ENCODE measurements around the gene CROCC. TPM values are rescaled to one million over a fixed set of nuclear protein-coding genes. Genes with fewer than 3 reads are reported as not detected.

Gene CROCC
- total RNA-seq, 2 donors from 2014 or later = 6.5 to 9.2 TPM

DNA sequence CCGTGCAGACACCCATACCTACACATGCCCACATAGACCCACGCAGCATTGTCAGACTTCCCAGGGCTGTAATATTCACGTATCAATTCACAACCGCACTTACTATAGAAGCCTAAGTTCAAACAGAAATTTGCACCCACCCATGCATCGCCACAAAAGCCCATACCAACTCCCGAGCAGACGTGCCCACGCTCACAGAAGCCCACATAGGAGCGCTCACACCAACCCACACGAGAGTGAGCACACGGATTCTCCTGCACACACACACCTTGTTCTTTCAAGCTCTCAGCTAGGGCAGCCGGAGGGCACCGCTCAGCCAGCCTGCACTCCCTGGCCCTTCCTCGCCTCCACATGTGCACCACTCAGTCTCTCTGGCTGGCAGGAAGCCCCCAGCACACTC, 54.1 kb downstream of the CROCC start:
- DNase-seq (no peak), ATAC-seq (no peak)
- intact Hi-C loops (cut with DNase I) = no loop called here

DNA sequence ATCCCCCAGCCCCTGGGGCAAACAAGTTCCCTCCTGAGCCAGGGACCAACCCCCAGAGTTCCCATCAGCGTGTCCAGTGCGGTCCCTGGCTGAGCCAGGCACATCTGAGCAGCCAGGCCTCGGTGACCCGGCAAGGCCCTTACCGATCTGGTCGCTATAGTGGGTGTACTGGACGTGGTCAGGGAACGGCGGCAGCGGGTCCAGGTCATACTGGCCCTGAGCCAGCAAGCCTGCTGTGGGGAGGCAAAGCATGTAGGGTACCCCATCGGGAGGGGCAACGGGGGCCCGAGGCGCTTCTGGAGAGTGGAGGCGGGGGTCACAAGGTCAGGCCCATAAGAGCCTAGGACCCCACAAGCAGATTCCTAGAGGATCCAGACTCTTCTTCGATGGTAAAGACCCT, 55.2 kb downstream of the CROCC start:
- intact Hi-C loops (cut with DNase I) = no loop called here
- ATAC-seq (no peak), DNase-seq (no peak)

DNA sequence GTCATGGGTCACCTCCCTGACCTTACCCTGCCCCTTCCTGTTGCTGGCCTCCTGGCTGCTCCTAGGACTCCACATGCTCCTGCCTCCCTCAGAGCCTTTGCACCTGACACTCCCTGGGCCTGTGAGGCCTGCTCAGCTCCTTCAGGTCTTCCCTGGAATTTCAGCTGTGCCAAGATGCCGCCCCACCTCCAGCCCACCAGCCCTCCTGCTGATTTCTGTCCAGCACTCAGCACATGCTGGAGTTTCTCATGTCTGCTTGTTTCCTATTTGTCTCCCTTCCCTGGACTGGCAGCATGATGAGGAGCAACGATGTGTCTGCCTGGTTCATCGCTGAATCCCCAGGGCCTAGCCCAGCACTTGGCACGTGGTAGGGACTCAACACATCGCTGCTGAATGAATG, 55.6 kb downstream of the CROCC start:
- intact Hi-C loops (cut with DNase I) = no loop called here

DNA sequence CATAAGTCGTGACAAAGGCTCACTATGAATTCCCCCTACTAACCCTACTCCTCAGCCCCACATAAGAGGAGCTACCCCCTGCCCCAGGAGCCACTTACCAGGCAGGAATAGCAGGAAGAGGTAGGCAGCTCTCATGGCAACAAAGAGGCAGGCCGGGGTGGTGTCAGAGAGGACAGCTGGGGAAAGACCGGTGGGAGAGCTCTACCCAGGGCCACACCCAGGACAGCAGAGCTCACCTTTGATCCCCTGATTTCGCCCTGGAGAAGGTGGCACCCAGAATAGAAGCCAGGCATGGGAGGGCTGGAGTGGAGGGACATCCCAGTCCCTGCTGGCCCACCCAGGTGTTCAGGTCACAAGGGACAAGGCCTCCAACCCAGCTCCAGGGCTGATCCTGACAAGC, 56.4 kb downstream of the CROCC start:
- ATAC-seq (no peak), DNase-seq (no peak)
- intact Hi-C loops (cut with DNase I) = no loop called here

More for the DNA sequence above, 55.6 kb downstream of the CROCC start:
- ATAC-seq (no peak), DNase-seq (no peak)

DNA sequence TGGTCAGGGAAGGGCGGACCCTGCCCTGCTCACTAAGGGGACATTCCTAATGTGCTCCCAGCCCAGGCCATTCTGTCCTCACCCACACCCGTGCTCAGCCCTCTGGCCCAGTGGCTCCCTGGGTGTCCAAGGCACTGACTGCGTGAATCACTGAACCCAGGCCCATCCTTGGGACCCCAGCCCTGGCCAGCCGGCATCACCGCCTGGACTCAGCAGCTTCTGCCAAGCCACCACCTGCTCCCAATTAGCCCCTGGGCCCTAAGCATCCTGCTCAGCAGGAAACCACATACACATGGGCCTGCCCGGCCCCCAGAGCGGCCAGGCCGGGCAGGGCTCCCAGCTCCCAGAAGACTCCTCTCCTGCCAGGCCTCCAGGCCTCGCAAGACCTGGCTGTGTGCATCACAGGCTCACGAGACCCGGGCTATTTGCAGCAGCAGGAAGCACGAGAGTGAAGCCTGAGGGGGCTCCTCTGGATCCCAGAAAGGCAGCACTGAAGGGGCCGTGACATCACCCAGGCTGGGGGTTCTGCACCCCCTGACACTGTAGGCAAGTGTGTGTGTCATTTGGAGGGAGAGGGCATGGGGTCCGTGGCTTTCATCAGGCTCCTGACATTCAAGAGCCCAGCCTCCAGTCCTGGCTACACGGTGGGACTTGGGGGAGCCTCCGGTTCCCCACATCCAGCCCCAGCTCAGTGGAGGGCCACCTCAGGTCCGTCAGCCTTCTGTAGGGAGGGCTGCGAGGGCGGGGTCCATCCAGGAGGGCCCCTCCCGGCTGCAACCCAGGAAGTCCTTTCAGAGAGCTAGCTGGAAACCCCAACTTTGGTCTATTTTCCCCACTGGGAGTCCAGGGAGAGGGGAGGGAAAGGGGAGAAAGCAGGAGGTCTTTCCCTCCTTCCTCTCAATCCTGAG, 57.1 kb downstream of the CROCC start:
- intact Hi-C loops (cut with DNase I) = no loop called here
- ATAC-seq (peak; percentile 61 to 70), DNase-seq (peak; percentile 63)

DNA sequence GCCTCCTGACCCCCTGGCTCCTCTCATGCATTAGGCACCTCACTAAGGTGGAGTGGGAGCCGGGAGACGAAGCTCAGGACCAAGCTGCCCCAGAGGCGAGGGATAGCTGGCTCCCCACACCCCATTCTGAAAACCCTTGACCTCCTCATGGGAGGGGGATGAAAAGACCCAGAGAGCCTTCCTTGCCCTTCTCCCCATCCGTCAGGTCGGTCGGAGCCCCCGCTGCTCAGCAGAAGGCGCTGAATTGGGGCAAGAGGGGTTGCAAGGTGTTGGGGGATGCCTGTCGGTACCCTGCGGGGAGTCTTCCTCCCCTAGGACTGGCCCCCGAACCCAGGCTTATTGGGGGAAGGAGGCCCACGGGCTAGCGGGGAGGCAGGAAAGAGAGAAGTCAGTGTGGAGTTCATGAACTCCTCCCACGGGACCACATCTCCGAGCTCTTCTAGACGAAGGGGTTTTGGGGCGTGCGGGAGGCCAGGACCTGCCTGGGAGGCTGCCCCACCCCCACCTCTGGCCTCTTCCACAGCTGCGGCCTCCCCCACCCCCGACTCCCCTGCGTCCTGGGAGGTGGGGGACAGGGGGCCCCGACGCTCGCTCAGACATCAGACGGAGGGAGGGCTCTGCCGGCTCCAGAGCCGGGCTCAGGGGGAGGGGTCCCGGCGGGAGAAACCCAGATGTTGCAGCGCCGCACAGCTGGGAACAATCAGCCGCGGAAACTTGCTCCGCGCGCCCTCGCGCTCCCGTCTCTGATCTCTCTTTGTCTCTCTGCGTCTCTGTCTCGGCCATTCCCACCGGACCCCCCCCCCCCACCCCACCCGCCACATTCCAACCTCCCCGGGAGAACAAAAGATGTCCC, 58.0 kb downstream of the CROCC start:
- ATAC-seq = peak; percentile 13 to 17
- intact Hi-C loops (cut with DNase I) = no loop called here
- DNase-seq = no peak

DNA sequence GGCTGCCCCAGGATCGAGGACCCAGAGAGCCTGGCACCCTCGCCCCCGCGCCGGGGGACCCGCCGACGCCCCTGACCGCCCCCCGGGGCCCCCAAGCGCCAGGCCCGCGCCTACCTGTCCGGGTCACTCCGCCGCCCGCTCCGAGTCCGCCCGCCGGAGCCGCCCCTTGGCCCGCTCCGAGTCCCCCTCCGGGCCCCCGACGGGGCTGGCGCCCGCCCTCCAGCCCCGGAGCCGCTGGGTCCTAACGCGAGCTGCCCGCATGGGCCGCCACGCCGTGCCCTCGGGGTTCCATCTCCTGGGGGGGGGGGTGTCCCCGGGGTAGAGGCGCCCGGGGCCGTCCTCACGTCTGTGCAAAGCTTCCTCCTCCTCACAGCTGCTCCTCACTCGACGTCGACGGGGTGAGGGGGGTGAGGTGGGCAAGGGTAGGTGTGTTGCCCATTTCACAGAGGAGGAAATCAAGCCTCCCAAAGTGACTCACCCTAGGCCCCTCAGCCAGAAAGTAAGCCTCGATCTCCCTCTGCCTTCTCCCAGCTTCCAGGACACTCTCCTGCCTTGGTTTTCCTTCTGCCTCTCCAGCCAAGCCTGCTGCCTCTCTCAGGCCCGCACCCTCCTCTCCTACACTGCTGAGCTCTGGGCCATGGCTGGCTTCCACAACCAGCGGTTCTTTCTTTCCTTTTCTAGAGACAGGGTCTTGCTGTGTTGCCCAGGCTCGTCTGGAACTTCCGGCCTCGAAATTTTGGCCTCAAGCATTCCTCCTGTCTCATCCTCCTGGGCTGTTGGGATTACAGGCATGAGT, 58.9 kb downstream of the CROCC start, which contains the start of gene MFAP2:
Gene MFAP2, minus strand, starts transcription at position 148 of the 796 bp plus-strand sequence. CDS start 2,347 bp downstream, outside the sequence.
- intact Hi-C loops (cut with DNase I) = no loop called here
- no peak for DNase-seq
- peak; percentile 20 to 28 for ATAC-seq

DNA sequence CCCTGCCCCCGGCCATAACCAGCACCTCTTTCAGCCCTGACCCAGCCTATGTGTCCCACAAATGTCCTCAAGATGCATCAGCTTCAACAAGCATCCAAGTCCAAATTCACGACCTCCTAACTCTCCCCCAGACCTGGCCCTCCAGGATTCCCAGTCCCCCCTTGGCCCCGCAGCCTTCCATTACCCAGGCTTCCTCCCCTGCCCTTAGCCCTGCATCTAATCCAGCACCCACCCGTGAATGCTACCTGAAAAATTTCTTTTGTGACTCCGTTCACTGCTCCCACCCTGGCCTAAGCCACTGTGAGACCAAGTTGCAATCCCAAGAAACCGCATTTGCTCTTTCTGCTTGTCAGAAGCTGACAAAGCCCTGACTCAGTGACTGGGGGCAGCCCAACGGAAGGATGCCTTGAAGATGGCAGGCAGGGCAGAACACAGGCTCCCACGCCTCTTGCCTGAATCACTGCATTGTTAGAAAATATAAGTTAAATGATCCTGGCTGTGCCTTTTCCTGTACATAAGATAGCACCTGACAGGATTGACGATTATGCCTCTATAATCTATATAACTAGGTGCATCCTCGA, 59.6 kb downstream of the CROCC start:
- intact Hi-C loops (cut with DNase I) = no loop called here
- ATAC-seq (no peak), DNase-seq (no peak)

DNA sequence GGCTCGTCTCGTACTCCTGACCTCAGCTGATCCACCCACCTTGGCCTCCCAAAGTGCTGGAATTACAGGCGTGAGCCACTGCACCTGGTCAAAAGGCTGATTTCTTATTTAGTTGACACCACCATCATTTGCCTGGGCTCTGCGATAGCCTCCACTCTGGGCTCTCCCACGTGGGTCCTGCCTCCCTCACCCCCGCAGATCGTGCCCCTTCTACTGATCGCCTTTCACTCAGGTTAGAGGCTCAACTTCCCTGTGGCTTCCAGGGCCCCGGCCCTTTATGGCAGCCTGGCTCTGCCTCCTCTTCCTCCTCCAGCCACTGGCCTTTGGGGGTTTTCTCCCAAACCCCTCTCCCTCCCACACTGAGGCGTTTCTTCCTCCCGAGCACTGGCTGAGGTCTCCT, 61.2 kb downstream of the CROCC start:
- no peak for DNase-seq
- ATAC-seq = no peak
- intact Hi-C loops (cut with DNase I) = no loop called here

DNA sequence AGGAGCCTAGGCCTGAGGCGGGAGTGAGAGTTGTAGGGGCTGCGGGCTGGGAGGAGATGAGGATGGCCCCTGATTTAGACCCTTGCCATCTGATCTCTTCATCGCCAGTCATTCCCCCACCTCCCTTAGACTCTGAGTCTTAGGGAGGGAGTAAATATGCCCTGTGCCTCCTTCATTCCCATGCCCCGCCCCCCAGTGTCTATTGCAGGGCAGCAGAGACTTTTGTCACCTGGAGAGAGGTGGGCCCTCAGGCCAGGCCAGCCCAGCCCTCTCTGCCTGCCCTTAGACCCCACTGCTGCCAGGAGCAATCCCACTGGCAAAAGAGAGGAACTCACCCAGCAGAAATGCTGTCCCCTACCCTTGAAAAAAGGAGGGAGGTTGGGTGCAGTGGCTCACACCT, 61.9 kb downstream of the CROCC start:
- no peak for DNase-seq
- intact Hi-C loops (cut with DNase I) = no loop called here
- no peak for ATAC-seq

DNA sequence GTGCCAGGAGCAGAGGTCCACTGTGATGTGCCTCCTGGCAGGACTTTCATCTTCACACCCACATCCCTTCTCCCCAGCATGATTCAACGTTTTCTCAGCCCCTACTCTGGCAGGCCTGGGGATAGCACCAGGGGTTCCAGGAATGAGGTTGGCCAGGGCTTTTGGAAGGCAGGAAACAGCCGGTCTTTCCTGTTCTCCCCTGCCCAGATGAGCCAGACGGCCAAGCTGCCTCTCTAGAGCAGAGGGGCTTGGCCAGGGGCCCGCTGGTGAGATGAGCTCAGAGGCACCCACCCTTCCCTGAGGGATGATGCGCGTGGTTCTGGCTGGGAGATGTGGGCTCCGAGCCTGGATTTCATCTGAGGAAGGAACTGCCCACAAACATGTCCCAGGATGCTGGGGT, 63.0 kb downstream of the CROCC start:
- DNase-seq (peak; percentile 88), ATAC-seq (peak; percentile 73 to 74)
- intact Hi-C loops (cut with DNase I) = no loop called here

DNA sequence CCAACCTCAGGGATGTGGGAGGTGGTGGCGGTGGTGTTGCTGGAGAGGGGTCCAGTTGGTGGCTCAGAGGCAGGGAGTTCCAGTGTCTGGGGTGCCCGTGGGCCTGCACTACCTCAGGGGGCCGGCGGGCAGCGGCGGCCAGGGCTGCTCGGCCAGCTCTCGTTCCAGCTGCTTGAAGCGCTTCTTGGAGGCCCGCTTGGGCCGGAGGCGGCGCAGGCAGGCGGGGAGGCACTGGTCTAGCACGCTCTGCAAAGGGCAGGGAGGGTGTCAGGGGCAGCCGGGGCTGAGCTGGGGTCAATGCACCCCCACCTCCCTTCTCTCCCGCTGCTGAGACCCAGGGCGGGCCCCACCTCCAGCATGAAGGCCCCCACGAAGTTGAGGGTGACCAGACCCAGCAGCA, 64.4 kb downstream of the CROCC start:
- ATAC-seq (no peak), DNase-seq (no peak)
- intact Hi-C loops (cut with DNase I) = no loop called here

DNA sequence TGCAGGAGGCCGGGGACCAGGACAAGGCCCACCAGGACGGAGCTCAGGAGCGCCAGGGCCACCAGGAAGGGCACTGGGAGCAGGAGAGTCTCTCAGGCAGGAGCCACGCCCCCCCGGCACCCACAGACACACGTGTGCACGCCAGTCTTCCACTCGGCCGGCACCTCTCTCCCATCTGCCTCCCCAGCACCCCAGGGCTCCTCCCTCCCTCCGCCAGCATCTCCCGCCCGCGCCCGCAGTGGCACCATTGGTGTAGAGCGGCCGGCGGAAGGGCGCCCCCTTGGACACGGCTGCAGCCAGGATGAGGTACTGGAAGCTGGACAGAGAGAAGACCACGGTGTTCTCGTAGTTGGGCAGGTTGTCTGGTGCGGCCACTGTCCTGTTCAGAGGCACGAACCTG, 64.8 kb downstream of the CROCC start:
- intact Hi-C loops (cut with DNase I) = no loop called here
- no peak for DNase-seq
- ATAC-seq = no peak

DNA sequence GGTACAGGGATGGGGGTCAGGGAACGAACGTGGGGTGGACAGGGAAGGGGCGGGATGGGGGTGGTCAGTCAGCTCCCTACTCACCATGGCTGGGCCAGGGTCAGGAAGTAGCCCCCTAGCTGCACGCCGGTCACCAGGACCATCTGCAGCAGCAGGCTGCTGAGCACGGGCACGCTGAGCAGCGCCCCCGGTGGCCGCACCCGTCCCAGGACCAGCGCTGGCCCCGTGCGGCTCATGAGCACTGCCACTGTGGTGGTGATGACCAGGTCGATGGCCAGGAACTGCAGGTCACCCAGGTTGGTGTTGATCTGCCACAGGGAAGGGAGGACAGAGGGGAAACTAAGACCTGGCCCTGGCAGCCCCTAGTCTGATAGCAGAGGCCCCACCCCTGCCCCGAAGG, 65.2 kb downstream of the CROCC start:
- no peak for ATAC-seq
- intact Hi-C loops (cut with DNase I) = no loop called here
- DNase-seq = no peak

DNA sequence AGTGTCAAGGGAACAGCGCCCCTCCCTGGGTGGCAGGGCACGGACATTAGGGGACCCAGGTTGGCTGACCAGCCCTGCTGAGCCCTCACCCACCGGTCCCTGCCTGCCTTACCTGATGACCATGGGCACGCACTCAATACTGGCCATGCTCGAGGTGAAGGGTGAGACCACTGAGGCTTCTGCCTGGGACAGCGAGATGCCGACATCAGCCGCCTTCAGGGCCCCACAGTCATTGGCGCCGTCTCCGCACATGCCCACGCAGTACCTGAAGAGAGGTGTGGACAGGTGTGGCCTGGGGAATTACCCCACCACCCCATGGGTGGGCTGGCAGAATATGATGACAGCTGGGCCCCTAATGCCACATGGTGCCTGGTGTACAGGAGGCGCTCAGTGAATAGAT, 66.5 kb downstream of the CROCC start:
- ATAC-seq = no peak
- intact Hi-C loops (cut with DNase I) = no loop called here
- no peak for DNase-seq

DNA sequence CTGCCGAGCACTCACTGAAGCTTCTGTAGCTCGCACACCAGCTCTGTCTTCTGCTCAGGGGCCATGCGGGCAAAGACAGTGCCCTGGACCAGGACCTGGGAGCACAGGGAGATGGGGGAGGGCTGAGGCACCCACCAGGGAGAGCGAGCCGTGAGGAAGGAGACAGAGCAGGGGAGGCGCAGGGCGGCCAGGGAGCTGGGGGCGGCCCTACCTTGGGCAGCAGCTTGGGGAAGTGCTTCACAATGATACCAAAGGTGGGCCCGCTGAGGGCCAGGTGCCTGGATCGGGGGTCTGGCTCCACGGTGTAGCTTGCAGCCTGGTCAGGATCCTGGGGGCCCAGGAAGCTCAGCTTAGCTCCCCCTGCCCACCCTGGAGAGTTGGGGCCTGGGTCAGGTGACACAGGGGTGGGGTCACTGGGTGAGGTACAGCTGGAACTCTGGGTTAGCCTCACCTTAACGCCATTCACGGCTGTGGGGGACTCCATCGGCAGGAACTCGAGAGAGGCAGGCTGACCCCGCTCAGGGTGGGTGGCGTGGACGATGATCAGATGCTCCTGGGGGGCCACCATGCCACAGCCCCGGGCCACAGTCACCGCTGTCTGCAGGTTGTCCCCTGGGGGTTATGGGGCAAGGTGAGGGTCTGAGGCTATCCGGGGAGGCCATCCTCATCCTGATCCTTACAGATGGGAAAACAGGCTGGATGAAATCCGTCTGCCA, 68.1 kb downstream of the CROCC start:
- ATAC-seq (no peak), DNase-seq (no peak)
- intact Hi-C loops (cut with DNase I) = no loop called here

DNA sequence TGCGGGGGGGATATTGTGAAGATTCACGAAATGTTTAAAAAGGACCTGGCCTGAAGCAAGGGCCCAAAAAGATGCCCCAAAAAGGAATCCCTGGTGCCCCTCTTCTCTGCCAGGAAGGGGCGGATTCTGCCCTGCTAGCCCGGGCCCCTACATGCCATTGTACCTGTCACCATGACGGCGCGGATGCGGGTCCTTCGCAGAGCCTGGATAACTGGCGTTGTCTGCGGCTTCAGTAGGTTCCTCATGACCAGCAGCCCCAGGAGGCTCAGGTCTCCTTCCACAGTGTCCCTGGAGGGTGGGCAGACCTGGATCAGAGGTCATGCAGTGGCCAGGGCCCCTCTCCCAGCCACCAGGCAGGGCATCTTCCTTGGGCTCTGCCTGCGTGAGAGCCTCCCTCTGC, 69.8 kb downstream of the CROCC start:
- DNase-seq (no peak), ATAC-seq (no peak)
- intact Hi-C loops (cut with DNase I) = no loop called here

DNA sequence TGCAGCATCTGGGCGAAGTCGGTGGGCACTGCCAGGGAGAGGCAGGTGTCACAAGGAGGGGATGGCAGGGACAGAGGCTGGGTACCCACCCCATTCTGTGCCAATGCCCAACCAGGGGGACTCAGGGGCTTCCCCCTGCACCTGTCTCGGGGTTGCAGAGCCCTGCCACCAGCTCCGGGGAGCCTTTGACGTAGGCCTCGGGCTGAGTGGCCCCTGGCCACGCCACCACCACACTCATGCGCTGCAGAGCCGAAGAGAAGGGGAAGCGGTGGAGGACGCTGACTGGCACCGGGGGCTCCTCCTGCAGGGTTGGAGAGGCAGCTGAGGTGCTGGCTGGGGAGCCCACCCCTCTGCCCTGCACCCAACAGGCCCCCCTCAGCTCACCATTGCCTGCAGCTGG, 70.4 kb downstream of the CROCC start:
- intact Hi-C loops (cut with DNase I) = no loop called here
- DNase-seq (no peak), ATAC-seq (no peak)

DNA sequence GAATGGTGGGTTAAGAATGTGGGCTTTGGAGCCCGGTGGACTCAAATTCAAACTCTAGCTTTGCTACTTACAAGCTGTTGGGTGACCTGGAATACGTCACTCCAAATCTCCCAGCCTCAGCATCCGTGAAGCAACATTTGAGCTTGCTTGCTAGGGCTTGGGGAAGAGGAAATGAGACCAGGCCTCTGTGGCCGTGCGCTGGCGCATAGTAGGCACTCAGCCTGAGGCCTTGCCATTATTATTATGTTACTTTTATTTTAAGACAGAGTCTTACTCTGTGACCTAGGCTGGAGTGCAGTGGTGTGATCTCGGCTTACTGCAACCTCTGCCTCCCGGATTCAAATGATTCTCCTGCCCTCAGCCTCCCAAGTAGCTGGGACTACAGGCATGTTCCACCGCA, 70.9 kb downstream of the CROCC start:
- ATAC-seq (no peak), DNase-seq (no peak)
- intact Hi-C loops (cut with DNase I) = no loop called here

Measured in left cardiac atrium (tissue), 4 donors.